GM23338 (cell line): ENCODE data around the gene ERRFI1. TPM values are rescaled to one million over a fixed set of nuclear protein-coding genes. Genes with fewer than 3 reads are reported as not detected.

Experiments used
- ATAC-seq: fragments of 200-7000 bp; cut with Tn5 transposase; 3 replicates; pipeline ENCODE4 v1.9.1; 2020
- DNase-seq: peaks from one replicate; pipeline ENCODE4 v3.0.0-alpha.2; 2015; ENCODE audit warnings: low spot score
- H2AFZ ChIP-seq: fragments of 200-600 bp; sonication (generic); 2 replicates; pipeline ENCODE4 v1.8.0; 2016; ENCODE audit warnings: antibody characterized with exemption, mild to moderate bottlenecking, moderate library complexity
- H3F3A ChIP-seq: fragments of 200-600 bp; sonication (generic); replicated peaks from 2 replicates; pipeline ENCODE4 v1.8.0; 2017; ENCODE audit warnings: antibody characterized with exemption, mixed run types, low read depth
- H3K27ac ChIP-seq: fragments of 200-600 bp; sonication (generic); 2 replicates; pipeline ENCODE4 v1.6.1; 2016; ENCODE audit warnings: low read depth
- H3K27me3 ChIP-seq: fragments of 200-600 bp; sonication (generic); 2 replicates; pipeline ENCODE4 v1.8.0; 2016; ENCODE audit warnings: mild to moderate bottlenecking, mixed run types, moderate library complexity; ENCODE audit not compliant: insufficient read depth
- H3K36me3 ChIP-seq: fragments of 200-600 bp; sonication (generic); 2 replicates; pipeline ENCODE4 v1.8.0; 2016; ENCODE audit warnings: mild to moderate bottlenecking; ENCODE audit not compliant: insufficient read depth
- H3K4me1 ChIP-seq: fragments of 200-600 bp; sonication (generic); 2 replicates; pipeline ENCODE4 v1.8.0; 2016; ENCODE audit warnings: mild to moderate bottlenecking, moderate library complexity; ENCODE audit not compliant: insufficient read depth
- H3K4me2 ChIP-seq: fragments of 200-600 bp; sonication (generic); 2 replicates; pipeline ENCODE4 v1.7.1; 2017; ENCODE audit warnings: mixed run types
- H3K4me3 ChIP-seq: fragments of 200-600 bp; sonication (generic); 2 replicates; pipeline ENCODE4 v1.6.1; 2016; ENCODE audit warnings: mixed run types
- H3K79me2 ChIP-seq: fragments of 200-600 bp; sonication (generic); replicated peaks from 2 replicates; pipeline ENCODE4 v1.8.0; 2017; ENCODE audit warnings: mild to moderate bottlenecking; ENCODE audit not compliant: insufficient read depth
- H3K9me2 ChIP-seq: fragments of 200-600 bp; sonication (generic); 2 replicates; pipeline ENCODE4 v1.8.0; 2017; ENCODE audit not compliant: insufficient read depth
- H4K20me1 ChIP-seq: fragments of 200-600 bp; sonication (generic); replicated peaks from 2 replicates; pipeline ENCODE4 v1.8.0; 2017; ENCODE audit warnings: mild to moderate bottlenecking; ENCODE audit not compliant: insufficient read depth
- H3K27ac Mint-ChIP-seq: 2 replicates; pipeline ENCODE4 v1.8.0; 2020; ENCODE audit warnings: inconsistent platforms, mild to moderate bottlenecking, moderate library complexity, mixed read lengths
- H3K27me3 Mint-ChIP-seq: 3 replicates; pipeline ENCODE4 v1.8.0; 2022; ENCODE audit warnings: low read depth, mild to moderate bottlenecking, moderate library complexity, mixed read lengths, inconsistent platforms; ENCODE audit not compliant: insufficient read depth, poor library complexity
- H3K36me3 Mint-ChIP-seq: 3 replicates; pipeline ENCODE4 v1.8.0; 2021; ENCODE audit warnings: low read depth, mild to moderate bottlenecking, inconsistent platforms, moderate library complexity, mixed read lengths
- H3K4me1 Mint-ChIP-seq: 3 replicates; pipeline ENCODE4 v1.8.0; 2020; ENCODE audit warnings: mild to moderate bottlenecking, inconsistent platforms, mixed read lengths
- H3K4me3 Mint-ChIP-seq: 3 replicates; pipeline ENCODE4 v1.8.0; 2021; ENCODE audit warnings: moderate library complexity, mild to moderate bottlenecking, inconsistent platforms, mixed read lengths
- H3K9me3 Mint-ChIP-seq: 3 replicates; pipeline ENCODE4 v1.8.0; 2020; ENCODE audit warnings: moderate library complexity, mild to moderate bottlenecking, inconsistent platforms, mixed read lengths
- CREB1 ChIP-seq: fragments of 250-450 bp; sonication (Bioruptor Pico); IDR thresholded peaks from 2 replicates; pipeline ENCODE4 v1.5.0; 2020; ENCODE audit warnings: low read depth, mild to moderate bottlenecking, moderate library complexity
- ETS1 ChIP-seq: IDR thresholded peaks from 2 replicates; pipeline ENCODE4 v1.6.1; 2016; ENCODE audit warnings: antibody characterized with exemption
- EZH2 ChIP-seq: fragments of 200-600 bp; sonication (generic); IDR thresholded peaks from one replicate; pipeline ENCODE4 v1.8.0; 2017; ENCODE audit warnings: antibody characterized with exemption, mild to moderate bottlenecking, low read depth; ENCODE audit not compliant: unreplicated experiment
- EZH2phosphoT487 ChIP-seq: fragments of 200-600 bp; sonication (generic); IDR thresholded peaks from one replicate; pipeline ENCODE4 v1.8.1; 2018; ENCODE audit warnings: antibody characterized with exemption; ENCODE audit not compliant: unreplicated experiment
- JUNB ChIP-seq: IDR thresholded peaks from one replicate; pipeline ENCODE4 v1.6.1; 2016; ENCODE audit warnings: antibody characterized with exemption; ENCODE audit not compliant: unreplicated experiment
- NANOG ChIP-seq: IDR thresholded peaks from 2 replicates; pipeline ENCODE4 v1.6.1; 2016; ENCODE audit warnings: antibody characterized with exemption, borderline replicate concordance
- POLR2AphosphoS5 ChIP-seq: IDR thresholded peaks from 2 replicates; pipeline ENCODE4 v1.6.1; 2016; ENCODE audit warnings: antibody characterized with exemption, low read depth
- STAT1 ChIP-seq: IDR thresholded peaks from one replicate; pipeline ENCODE4 v1.6.1; 2016; ENCODE audit warnings: antibody characterized with exemption; ENCODE audit not compliant: unreplicated experiment
- ZNF114 ChIP-seq: fragments of 250-450 bp; sonication (Bioruptor Pico); IDR thresholded peaks from 2 replicates; pipeline ENCODE4 v1.5.0; 2020; ENCODE audit warnings: mild to moderate bottlenecking, moderate library complexity
- ZNF331 ChIP-seq: fragments of 250-450 bp; sonication (Bioruptor Pico); IDR thresholded peaks from 2 replicates; pipeline ENCODE4 v1.5.0; 2020; ENCODE audit warnings: low read depth, mild to moderate bottlenecking, moderate library complexity
- ZNF462 ChIP-seq: fragments of 250-450 bp; sonication (Bioruptor Pico); IDR thresholded peaks from 2 replicates; pipeline ENCODE4 v1.5.0; 2020; ENCODE audit warnings: mild to moderate bottlenecking, moderate library complexity
- polyA plus RNA-seq: library from polyadenylated mRNA; unstranded; fragments of >200 nt; fragmentation: Nextera tagmentation; extraction: Ambion mirVana; gene quantifications from 2 replicates; pipeline ENCODE4 v1.2.1, GENCODE V29; 2016
- total RNA-seq: library from RNA; depleted of rRNA; stranded (reverse); fragments of >200 nt; shearing (Covaris generic); gene quantifications from 2 replicates; pipeline ENCODE4 v1.2.3, GENCODE V29; 2014
- TF ChIP-seq, protein P1 (sequence below), 2 experiments: fragments of 200-600 bp in 1 of 2; sonication (generic) in 1 of 2; conservative IDR thresholded peaks; 2 replicates each; pipeline versions ENCODE4 v1.5.1 to v1.6.1; 2016 to 2017; ENCODE audit warnings: antibody characterized with exemption in 2 of 2, low read depth in 2 of 2, mild to moderate bottlenecking in 2 of 2, moderate library complexity in 1 of 2
- TF ChIP-seq, protein P2 (sequence below): IDR thresholded peaks from one replicate; pipeline ENCODE4 v1.6.1; 2018; ENCODE audit warnings: antibody characterized with exemption; ENCODE audit not compliant: unreplicated experiment

Gene ERRFI1
- total and polyA plus RNA-seq, 2 experiments from 2014 or later = 22.9 to 59.8 TPM

DNA sequence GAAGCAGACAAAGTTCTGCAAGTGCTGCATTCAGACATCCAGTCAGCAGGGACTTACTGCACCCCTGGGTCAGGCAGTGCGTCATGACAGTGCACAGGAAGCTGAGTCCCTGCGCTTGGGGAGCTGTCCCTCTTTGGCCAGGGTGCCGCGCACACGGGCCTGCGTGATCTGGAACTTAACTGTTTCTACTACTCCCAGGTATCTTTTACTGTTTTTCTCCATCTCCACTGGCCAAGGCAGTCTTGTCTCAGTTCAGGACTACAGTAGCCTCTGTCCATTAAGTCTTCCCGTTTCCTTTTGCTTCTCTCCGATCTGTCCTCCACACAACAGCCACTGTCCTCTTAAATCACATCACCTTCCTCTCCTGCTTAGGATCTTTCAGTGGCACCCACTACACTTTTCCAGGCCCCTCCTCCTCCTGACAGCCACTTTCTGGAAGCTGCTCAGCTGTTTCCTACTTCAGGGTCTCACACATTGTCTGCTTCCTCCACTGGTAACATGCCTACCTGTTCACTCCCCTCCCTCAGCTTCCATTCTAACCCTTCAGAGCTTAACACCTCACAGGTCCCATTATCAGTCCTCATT is 15.9 kb downstream of the ERRFI1 start:
- Histone ChIP-seq H3K79me2 (peaks cover 32% of the 10 kb centered on the region), H3K9me2 (no peaks in the 10 kb centered on the region), H3F3A (peaks cover 16% of the 10 kb centered on the region), H3K27me3 (no peaks in the 10 kb centered on the region), H3K36me3 (peaks cover 29% of the 10 kb centered on the region), H3K4me1 (peaks cover 14% of the 10 kb centered on the region), H4K20me1 (peaks cover 12% of the 10 kb centered on the region), H3K27ac (peak overlapping the region; percentile 81; the same call in 1 of the 2 replicates), H3K4me2 (no peak overlapping the region), H2AFZ (no peak overlapping the region), H3K4me3 (no peak overlapping the region)
- Mint-ChIP-seq H3K4me3 (no peak overlapping the region), H3K36me3 (peaks cover 47% of the 10 kb centered on the region), H3K27ac (no peak overlapping the region), H3K4me1 (peaks cover 17% of the 10 kb centered on the region), H3K27me3 (no peaks in the 10 kb centered on the region), H3K9me3 (no peaks in the 10 kb centered on the region)
- TF ChIP-seq JUNB (no peak), EZH2phosphoT487 (no peak), ZNF331 (CRISPR knock-in tag) (no peak), ZNF114 (CRISPR knock-in tag) (no peak), ZNF462 (CRISPR knock-in tag) (no peak), POLR2AphosphoS5 (no peak), STAT1 (no peak), CREB1 (CRISPR knock-in tag) (no peak), NANOG (no peak), EZH2 (no peak), ETS1 (no peak)
- TF ChIP-seq, protein P1, sequence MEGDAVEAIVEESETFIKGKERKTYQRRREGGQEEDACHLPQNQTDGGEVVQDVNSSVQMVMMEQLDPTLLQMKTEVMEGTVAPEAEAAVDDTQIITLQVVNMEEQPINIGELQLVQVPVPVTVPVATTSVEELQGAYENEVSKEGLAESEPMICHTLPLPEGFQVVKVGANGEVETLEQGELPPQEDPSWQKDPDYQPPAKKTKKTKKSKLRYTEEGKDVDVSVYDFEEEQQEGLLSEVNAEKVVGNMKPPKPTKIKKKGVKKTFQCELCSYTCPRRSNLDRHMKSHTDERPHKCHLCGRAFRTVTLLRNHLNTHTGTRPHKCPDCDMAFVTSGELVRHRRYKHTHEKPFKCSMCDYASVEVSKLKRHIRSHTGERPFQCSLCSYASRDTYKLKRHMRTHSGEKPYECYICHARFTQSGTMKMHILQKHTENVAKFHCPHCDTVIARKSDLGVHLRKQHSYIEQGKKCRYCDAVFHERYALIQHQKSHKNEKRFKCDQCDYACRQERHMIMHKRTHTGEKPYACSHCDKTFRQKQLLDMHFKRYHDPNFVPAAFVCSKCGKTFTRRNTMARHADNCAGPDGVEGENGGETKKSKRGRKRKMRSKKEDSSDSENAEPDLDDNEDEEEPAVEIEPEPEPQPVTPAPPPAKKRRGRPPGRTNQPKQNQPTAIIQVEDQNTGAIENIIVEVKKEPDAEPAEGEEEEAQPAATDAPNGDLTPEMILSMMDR (conservative IDR thresholded peaks at IDR 0.05; ENCODE audit: low read depth in 2 of 2) = no peak
- TF ChIP-seq, protein P2, sequence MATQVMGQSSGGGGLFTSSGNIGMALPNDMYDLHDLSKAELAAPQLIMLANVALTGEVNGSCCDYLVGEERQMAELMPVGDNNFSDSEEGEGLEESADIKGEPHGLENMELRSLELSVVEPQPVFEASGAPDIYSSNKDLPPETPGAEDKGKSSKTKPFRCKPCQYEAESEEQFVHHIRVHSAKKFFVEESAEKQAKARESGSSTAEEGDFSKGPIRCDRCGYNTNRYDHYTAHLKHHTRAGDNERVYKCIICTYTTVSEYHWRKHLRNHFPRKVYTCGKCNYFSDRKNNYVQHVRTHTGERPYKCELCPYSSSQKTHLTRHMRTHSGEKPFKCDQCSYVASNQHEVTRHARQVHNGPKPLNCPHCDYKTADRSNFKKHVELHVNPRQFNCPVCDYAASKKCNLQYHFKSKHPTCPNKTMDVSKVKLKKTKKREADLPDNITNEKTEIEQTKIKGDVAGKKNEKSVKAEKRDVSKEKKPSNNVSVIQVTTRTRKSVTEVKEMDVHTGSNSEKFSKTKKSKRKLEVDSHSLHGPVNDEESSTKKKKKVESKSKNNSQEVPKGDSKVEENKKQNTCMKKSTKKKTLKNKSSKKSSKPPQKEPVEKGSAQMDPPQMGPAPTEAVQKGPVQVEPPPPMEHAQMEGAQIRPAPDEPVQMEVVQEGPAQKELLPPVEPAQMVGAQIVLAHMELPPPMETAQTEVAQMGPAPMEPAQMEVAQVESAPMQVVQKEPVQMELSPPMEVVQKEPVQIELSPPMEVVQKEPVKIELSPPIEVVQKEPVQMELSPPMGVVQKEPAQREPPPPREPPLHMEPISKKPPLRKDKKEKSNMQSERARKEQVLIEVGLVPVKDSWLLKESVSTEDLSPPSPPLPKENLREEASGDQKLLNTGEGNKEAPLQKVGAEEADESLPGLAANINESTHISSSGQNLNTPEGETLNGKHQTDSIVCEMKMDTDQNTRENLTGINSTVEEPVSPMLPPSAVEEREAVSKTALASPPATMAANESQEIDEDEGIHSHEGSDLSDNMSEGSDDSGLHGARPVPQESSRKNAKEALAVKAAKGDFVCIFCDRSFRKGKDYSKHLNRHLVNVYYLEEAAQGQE = no peak
- no peak for DNase-seq
- ATAC-seq = peak; percentile 14; the same call in 1 of the 3 replicates
